Stimulated activated CD4-positive, alpha-beta T cell treated with anti-CD3 and anti-CD28 coated beads, TNF-alpha, amount 100 ng/mL, for 4 hours (primary cell): Measurements from ENCODE around the gene FHAD1.

Experiments
- DNase-seq, 3 experiments: peaks; one replicate each; pipeline ENCODE4 v3.0.0-alpha.2; 2020; ENCODE audit warnings: low read depth in 3 of 3

FHAD1 gene

GRCh38 chr1:15246960-15247614, at the start of gene FHAD1:
FHAD1 (plus strand) TSS chr1:15247223; CDS start chr1:15251785, 4,562 bp downstream.
- DNase-seq, result peak; percentile 23 to 35 (median 26)

GRCh38 chr1:15197591-15198447, 49.2 kb upstream of the FHAD1 start:
- DNase-seq, result no peak

DNA sequence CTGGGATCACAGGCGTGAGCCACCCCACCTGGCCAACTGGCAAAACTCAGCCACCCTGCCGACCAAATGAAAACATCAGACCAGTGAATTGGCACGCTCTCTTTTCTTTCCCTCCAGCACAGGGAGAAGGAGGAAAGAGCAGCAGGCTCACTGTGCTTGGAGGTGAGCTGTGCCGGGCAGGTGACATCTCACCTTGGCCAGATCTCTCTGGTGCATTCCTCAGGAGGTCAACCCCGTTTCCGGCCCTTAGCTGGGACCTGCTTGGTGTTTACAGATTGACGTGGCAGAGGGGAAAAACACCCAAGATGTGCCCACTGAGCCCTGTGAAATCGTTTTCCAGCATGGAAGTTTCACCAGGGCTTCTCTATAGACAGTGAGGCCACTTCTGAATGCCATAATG, 48.3 kb upstream of the FHAD1 start:
- no peak for DNase-seq

- DNase-seq, result no peak
Observed at GRCh38 chr1:15201221-15201620, 45.8 kb upstream of the FHAD1 start.

DNA sequence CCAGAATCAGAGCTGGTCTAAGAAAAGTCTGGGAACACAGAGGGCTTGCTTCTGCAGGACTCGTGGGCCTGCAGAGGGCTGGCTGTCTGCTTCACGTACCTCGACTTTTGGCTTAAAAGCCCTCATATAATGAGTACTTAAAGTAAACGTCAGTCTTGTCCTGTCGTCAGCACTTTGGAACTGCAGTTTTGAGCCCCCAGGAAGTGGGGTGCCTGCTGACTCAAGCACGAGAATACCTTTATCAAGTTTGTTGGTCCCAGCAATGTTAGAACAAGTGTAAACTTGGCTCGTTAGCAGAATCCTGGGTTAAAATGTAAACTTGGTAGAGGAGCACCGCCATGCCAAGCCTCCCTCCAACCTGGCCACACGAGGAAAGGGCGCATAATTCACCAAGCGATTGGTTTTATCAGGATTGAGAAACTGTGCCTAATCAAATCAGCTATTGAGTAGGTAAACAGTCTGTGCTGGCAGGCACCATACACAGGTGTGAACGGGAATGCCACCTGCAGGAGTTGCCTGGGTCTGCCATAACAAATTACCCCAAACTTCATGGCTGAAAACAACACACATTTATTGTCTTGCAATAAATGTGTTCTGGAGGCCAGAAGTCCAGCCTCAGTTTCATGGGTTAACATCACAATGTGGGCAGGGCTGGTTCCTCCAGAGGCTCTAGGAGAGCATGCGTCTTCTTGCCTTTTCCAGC, 45.0 kb upstream of the FHAD1 start:
- no peak for DNase-seq

GRCh38 chr1:15204931-15205330, 42.1 kb upstream of the FHAD1 start:
- no peak for DNase-seq

GRCh38 chr1:15205586-15206346, 41.3 kb upstream of the FHAD1 start:
- no peak for DNase-seq

- DNase-seq, result no peak
Observed at GRCh38 chr1:15206418-15207030, 40.5 kb upstream of the FHAD1 start.

GRCh38 chr1:15207031-15207828, 39.8 kb upstream of the FHAD1 start:
- no peak for DNase-seq

DNA sequence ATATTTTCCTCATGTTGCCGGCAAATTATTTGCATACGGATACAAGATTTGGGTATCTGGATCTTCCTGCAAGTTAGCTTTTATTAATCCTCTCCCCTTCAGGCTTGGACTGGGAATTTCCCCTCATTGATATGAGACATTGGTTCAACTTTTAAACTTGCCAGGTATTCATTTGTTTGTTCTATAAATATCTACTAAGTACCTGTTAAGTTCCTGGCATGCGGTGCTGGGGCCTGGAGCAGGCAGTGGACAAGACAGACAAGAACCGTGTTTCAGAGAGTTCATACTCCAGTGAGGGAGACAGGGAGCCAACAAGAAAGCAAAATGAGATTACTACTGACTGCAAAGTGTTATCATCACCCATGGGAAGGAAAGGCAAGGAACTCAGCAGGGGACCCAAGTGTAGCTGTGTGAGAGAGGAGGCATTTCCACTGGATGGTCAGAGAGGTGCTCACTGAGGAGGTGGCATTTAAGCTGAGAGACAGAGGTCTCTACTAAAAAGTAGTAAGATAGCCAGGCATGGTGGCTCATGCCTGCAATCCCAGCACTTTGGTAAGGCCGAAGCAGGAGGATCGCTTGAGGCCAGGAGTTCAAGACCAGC, 39.1 kb upstream of the FHAD1 start:
- no peak for DNase-seq

DNA sequence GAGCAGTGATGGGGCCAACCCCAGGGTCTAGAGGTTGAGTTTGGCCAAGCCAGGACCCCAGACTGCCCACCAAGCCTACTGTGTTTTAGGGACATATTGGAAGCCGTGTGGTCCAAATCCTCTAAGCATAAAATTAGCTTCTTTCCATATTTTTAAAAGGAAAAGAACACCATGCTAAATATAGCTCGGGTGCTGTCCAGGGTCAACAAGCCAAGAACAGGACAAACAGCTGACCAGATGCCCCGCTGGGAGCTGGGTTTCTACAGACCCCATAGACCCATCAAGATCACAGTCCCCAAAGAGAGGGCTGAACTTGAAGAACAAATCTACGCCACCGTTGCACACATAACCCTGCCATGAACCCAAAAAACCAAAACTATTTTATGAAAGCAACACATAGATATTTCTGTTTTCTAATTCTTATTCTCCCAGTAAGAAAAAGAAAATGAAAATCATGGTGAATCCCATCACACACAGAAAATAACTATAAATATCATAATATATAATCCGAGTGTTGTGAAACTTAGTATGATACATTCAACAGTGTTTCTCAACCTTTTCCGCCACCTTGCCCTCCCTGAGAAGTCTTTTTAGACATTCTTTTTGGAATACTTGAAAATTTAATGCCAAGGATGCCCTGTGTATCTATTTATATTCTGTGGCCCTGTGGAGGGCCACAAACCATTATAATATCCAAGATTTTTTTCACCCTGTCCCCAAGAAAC, 36.2 kb upstream of the FHAD1 start:
- no peak for DNase-seq

GRCh38 chr1:15211424-15211823, 35.6 kb upstream of the FHAD1 start:
- DNase-seq, result no peak

GRCh38 chr1:15212216-15212953, 34.6 kb upstream of the FHAD1 start:
- DNase-seq, result no peak

DNA sequence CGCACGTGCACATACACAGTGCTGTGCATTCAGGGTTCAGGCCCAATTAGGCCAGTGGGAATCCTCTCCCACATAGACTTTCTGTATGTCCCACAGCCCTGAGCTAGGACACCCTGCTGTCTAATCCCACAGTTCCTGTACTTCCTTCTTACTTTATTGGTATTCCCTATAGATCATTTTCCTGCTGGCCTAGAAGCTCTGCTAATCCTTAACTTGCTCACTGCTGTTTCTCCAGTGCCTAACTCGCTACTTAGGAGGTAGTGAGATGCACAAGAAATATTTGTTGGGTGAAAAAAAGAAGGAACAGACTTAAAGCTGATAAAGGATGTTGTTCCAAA, 34.1 kb upstream of the FHAD1 start:
- no peak for DNase-seq

DNA sequence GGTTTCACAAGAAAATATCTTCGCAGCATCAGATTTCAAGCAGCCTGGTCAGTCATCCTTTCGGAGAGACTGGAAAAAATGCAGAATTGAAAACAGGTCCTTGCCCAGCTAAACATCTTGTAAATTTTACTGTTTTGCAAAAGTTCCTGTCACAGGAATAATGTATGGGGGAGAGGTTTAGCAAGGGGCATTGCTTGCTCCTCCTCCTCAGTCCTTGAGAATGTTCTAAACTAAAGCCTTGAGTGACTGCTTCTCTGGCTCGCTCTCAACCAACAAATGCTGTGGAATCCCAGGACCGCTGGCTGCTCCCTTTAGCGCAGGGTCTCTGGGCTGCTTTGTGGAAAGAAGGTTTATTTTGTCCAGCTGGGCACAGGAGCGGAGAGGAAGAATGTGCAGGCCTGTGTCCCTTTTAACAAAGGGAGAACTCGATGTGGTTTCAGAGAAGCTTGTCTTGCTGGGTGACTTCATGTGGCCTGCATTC, 33.6 kb upstream of the FHAD1 start:
- DNase-seq, result no peak

- DNase-seq, result no peak
Observed at GRCh38 chr1:15214527-15214926, 32.5 kb upstream of the FHAD1 start.

DNA sequence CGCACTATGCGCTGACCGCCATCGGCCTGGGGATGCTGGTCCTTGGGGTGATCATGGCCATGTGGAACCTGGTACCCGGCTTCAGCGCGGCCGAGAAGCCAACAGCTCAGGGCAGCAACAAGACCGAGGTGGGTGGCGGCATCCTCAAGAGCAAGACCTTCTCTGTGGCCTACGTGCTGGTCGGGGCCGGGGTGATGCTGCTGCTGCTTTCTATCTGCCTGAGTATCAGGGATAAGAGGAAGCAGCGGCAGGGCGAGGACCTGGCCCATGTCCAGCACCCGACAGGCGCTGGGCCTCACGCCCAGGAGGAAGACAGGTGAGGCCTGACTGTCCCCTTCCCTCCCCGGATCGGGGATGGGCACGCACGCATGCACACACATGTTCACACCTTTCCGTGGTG, 31.9 kb upstream of the FHAD1 start:
- DNase-seq, result no peak

DNA sequence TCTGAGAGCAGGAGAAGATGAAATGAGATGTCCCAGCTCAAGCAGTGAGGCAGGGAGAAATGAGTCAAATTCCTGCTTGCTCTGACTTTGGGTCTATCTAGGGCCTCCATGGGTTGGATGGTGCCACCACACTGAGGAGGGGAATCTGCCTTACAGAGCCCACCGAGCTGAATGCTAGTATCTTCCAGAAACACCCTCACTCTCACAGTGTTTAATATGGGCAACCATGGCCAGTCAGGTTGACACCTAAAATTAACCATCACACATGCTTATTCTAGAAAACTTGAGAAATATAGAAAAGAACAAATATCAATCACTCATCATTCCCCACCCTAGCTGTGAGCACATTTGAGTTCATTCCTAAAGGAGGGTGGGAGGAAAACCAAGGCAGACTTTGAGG, 29.4 kb upstream of the FHAD1 start:
- no peak for DNase-seq
